Smooth muscle cell (in vitro differentiated cells): ENCODE measurements around the gene NRSN2. TPM values are rescaled to one million over a fixed set of nuclear protein-coding genes. Genes with fewer than 3 reads are reported as not detected.

Experiments
- DNase-seq: peaks from one replicate; lab custom pipeline; 2025; ENCODE audit not compliant: unreplicated experiment; lab: John Stamatoyannopoulos, UW
- H2AFZ ChIP-seq: fragments of 200-600 bp; sonication (generic); 2 replicates; pipeline ENCODE4 v1.6.0; 2016; ENCODE audit warnings: antibody characterized with exemption, low read depth, mild to moderate bottlenecking
- H3F3A ChIP-seq: fragments of 200-600 bp; sonication (generic); 2 replicates; pipeline ENCODE4 v1.6.0; 2017; ENCODE audit warnings: antibody characterized with exemption, low read depth
- H3K27ac ChIP-seq: fragments of 200-600 bp; sonication (generic); 2 replicates; pipeline ENCODE4 v1.5.1; 2016; ENCODE audit warnings: low read depth, mild to moderate bottlenecking
- H3K27me3 ChIP-seq: fragments of 200-600 bp; sonication (generic); 2 replicates; pipeline ENCODE4 v1.6.1; 2016; ENCODE audit warnings: low read depth, mild to moderate bottlenecking
- H3K36me3 ChIP-seq: fragments of 200-600 bp; sonication (generic); 2 replicates; pipeline ENCODE4 v1.5.1; 2016; ENCODE audit warnings: low read depth
- H3K4me1 ChIP-seq: fragments of 200-600 bp; sonication (generic); 2 replicates; pipeline ENCODE4 v1.5.1; 2016; ENCODE audit warnings: low read depth
- H3K4me2 ChIP-seq: fragments of 200-600 bp; sonication (generic); 2 replicates; pipeline ENCODE4 v1.6.0; 2016; ENCODE audit warnings: mild to moderate bottlenecking
- H3K4me3 ChIP-seq: fragments of 200-600 bp; sonication (generic); 2 replicates; pipeline ENCODE4 v1.5.1; 2016; ENCODE audit warnings: mild to moderate bottlenecking
- H3K79me2 ChIP-seq: fragments of 200-600 bp; sonication (generic); 2 replicates; pipeline ENCODE4 v1.6.0; 2016; ENCODE audit warnings: low read depth, mild to moderate bottlenecking
- H3K9ac ChIP-seq: fragments of 200-600 bp; sonication (generic); 2 replicates; pipeline ENCODE4 v1.6.0; 2016; ENCODE audit warnings: low read depth
- H3K9me3 ChIP-seq: fragments of 200-600 bp; sonication (generic); replicated peaks from 2 replicates; pipeline ENCODE4 v1.5.1; 2016; ENCODE audit warnings: low read depth
- H4K20me1 ChIP-seq: fragments of 200-600 bp; sonication (generic); 2 replicates; pipeline ENCODE4 v1.6.0; 2016; ENCODE audit warnings: low read depth
- CTCF ChIP-seq: fragments of 200-600 bp; sonication (generic); IDR thresholded peaks from 2 replicates; pipeline ENCODE4 v1.5.1; 2017; ENCODE audit warnings: borderline replicate concordance, mild to moderate bottlenecking, antibody characterized with exemption; ENCODE audit not compliant: insufficient read depth, poor library complexity, severe bottlenecking
- WGBS: methylation state at CpG from one replicate; pipeline ENCODE4 v1.1.7; 2016; ENCODE audit warnings: low lambda C conversion rate; 5-methylcytosine and 5-hydroxymethylcytosine counted together
- polyA plus RNA-seq: library from polyadenylated mRNA; unstranded; fragments of >200 nt; fragmentation: Nextera tagmentation; extraction: Ambion mirVana; gene quantifications from 2 replicates; pipeline ENCODE4 v1.2.1, GENCODE V29; 2016
- total RNA-seq: library from RNA; depleted of rRNA; stranded (reverse); fragments of >200 nt; gene quantifications from 2 replicates; pipeline ENCODE4 v1.2.3, GENCODE V29; 2014

Gene NRSN2
- total and polyA plus RNA-seq, 2 experiments from 2014 or later = 50.1 to 107 TPM

GRCh38 chr20:328975-329695 lies 17.8 kb upstream of the NRSN2 start:
- no peak for TF ChIP-seq CTCF
- Histone ChIP-seq H3K4me3 (no peak overlapping the region), H3K36me3 (no peaks in the 10 kb centered on the region), H3F3A (peaks cover 28% of the 10 kb centered on the region), H2AFZ (no peak overlapping the region), H3K9me3 (no peaks in the 10 kb centered on the region), H3K4me1 (peaks cover 25% of the 10 kb centered on the region), H3K27ac (peak overlapping the region; percentile 51), H3K79me2 (peaks cover 28% of the 10 kb centered on the region), H3K4me2 (peak overlapping the region; percentile 88), H3K9ac (no peak overlapping the region), H4K20me1 (peaks cover 56% of the 10 kb centered on the region), H3K27me3 (no peaks in the 10 kb centered on the region)
- 71% methylated on average over 7 of the region's 7 CpGs for WGBS
- no peak for DNase-seq

GRCh38 chr20:329851-330232 lies 17.1 kb upstream of the NRSN2 start:
- Histone ChIP-seq H2AFZ (no peak overlapping the region), H3K4me3 (no peak overlapping the region), H3K36me3 (no peaks in the 10 kb centered on the region), H3K9me3 (no peaks in the 10 kb centered on the region), H3K9ac (no peak overlapping the region), H3K27ac (peak overlapping the region; percentile 51), H3K4me2 (peak overlapping the region; percentile 43), H3K4me1 (peaks cover 25% of the 10 kb centered on the region), H3K27me3 (no peaks in the 10 kb centered on the region), H3K79me2 (peaks cover 28% of the 10 kb centered on the region), H3F3A (peaks cover 25% of the 10 kb centered on the region), H4K20me1 (peaks cover 56% of the 10 kb centered on the region)
- no peak for DNase-seq
- TF ChIP-seq CTCF = no peak
- WGBS = 94% methylated on average over 4 of the region's 4 CpGs

- no peak for DNase-seq
- Histone ChIP-seq H3K4me2 (peak overlapping the region; percentile 43), H3K27ac (peak overlapping the region; percentile 15), H3K4me3 (no peak overlapping the region), H3F3A (peaks cover 23% of the 10 kb centered on the region), H3K4me1 (peaks cover 25% of the 10 kb centered on the region), H2AFZ (no peak overlapping the region), H3K36me3 (no peaks in the 10 kb centered on the region), H3K27me3 (no peaks in the 10 kb centered on the region), H3K79me2 (peaks cover 28% of the 10 kb centered on the region), H4K20me1 (peaks cover 56% of the 10 kb centered on the region), H3K9me3 (no peaks in the 10 kb centered on the region), H3K9ac (no peak overlapping the region)
- WGBS = 52% methylated on average over 16 of the region's 16 CpGs
- TF ChIP-seq CTCF = peak; percentile 81
These were observed 16.4 kb upstream of the NRSN2 start for GRCh38 chr20:330233-331149.
